ENCODE data around the gene THBS2.
"Not testable (repeated sequence)": the region's sequence is repeated elsewhere in the genome, so short reads cannot be mapped to it uniquely, and the experiment has no call there.

Gene THBS2

GRCh38 chr6:169273511-169273910 is 19.9 kb upstream of the THBS2 start:
- no peak for FAIRE-seq
- DNase-seq (ENCODE audit: low spot score): no peak

GRCh38 chr6:169271877-169272216 is 18.2 kb upstream of the THBS2 start:
- no peak for FAIRE-seq
- DNase-seq (ENCODE audit: low spot score): no peak

- FAIRE-seq: no peak
- DNase-seq (ENCODE audit: low spot score): no peak
Observed at GRCh38 chr6:169271158-169271876, 17.7 kb upstream of the THBS2 start.

- not testable (repeated sequence) for FAIRE-seq; DNase-seq (ENCODE audit: low spot score)
Observed at GRCh38 chr6:169270077-169270380, 16.4 kb upstream of the THBS2 start.

GRCh38 chr6:169269180-169270076 is 15.8 kb upstream of the THBS2 start:
- DNase-seq (ENCODE audit: low spot score) (no peak), FAIRE-seq (no peak)

- DNase-seq (ENCODE audit: low spot score) (no peak), FAIRE-seq (no peak)
Observed at GRCh38 chr6:169268276-169268675, 14.6 kb upstream of the THBS2 start.

GRCh38 chr6:169266746-169267591 is 13.3 kb upstream of the THBS2 start:
- no peak for DNase-seq (ENCODE audit: low spot score)
- no peak for FAIRE-seq

- FAIRE-seq (no peak), DNase-seq (ENCODE audit: low spot score) (no peak)
Observed at GRCh38 chr6:169266261-169266660, 12.6 kb upstream of the THBS2 start.

- no peak for DNase-seq (ENCODE audit: low spot score)
- no peak for FAIRE-seq
Observed at GRCh38 chr6:169265486-169266131, 12.0 kb upstream of the THBS2 start.

GRCh38 chr6:169263836-169264608 is 10.4 kb upstream of the THBS2 start:
- DNase-seq (ENCODE audit: low spot score): peak; percentile 24
- no peak for FAIRE-seq

GRCh38 chr6:169263374-169263773 is 9.7 kb upstream of the THBS2 start:
- FAIRE-seq (no peak), DNase-seq (ENCODE audit: low spot score) (no peak)

- not testable (repeated sequence) for DNase-seq (ENCODE audit: low spot score); FAIRE-seq
Observed at GRCh38 chr6:169262602-169263001, 9.0 kb upstream of the THBS2 start.

GRCh38 chr6:169256518-169256917 is 2.9 kb upstream of the THBS2 start:
- FAIRE-seq: no peak
- no peak for DNase-seq (ENCODE audit: low spot score)

- FAIRE-seq: no peak
- DNase-seq (ENCODE audit: low spot score): no peak
Observed at GRCh38 chr6:169256061-169256460, 2.4 kb upstream of the THBS2 start.

- no peak for DNase-seq (ENCODE audit: low spot score)
- no peak for FAIRE-seq
Observed at GRCh38 chr6:169255643-169256042, 2.0 kb upstream of the THBS2 start.

- DNase-seq (ENCODE audit: low spot score) (no peak), FAIRE-seq (no peak)
Observed at GRCh38 chr6:169254456-169255316, 1.0 kb upstream of the THBS2 start.

GRCh38 chr6:169252505-169253189 is 999 bp downstream of the THBS2 start:
- DNase-seq (ENCODE audit: low spot score): no peak
- FAIRE-seq: no peak

GRCh38 chr6:169251822-169252504 is 1.7 kb downstream of the THBS2 start:
- DNase-seq (ENCODE audit: low spot score) (no peak), FAIRE-seq (no peak)

Data from RCC 7860 (cell line).